H1 (cell line): Measurements from ENCODE around the gene SP1. TPM values are rescaled to one million over a fixed set of nuclear protein-coding genes. Genes with fewer than 3 reads are reported as not detected.
A peak's percentile ranks its signal among the peaks of the same experiment; 100 is the strongest.

ENCODE experiments used
- CTCF ChIA-PET: fragments of 300-600 bp; sonication (Branson Sonifier 250); formaldehyde crosslinking; loops from one replicate; lab custom pipeline; 2021; ENCODE audit not compliant: partially characterized antibody; lab: Charles Lee
- POLR2A ChIA-PET: fragments of 300-600 bp; sonication (Branson Sonifier 250); formaldehyde crosslinking; loops from one replicate; lab custom pipeline; 2021; ENCODE audit warnings: inconsistent platforms; ENCODE audit not compliant: partially characterized antibody; lab: Charles Lee
- DNase-seq, 2 experiments: peaks; one replicate each; pipeline versions ENCODE4 v3.0.0 to v3.0.0-alpha.2; 2010 to 2022; ENCODE audit warnings: low spot score in 2 of 2, low read depth in 1 of 2, mixed read lengths in 1 of 2
- FAIRE-seq: peaks from 2 replicates; lab custom pipeline; 2011; peaks lifted over from hg19 to GRCh38; lab: Jason Lieb, UNC
- H2AFZ ChIP-seq: 2 replicates; pipeline ENCODE4 v1.8.1; 2012; ENCODE audit warnings: low read length, inconsistent platforms
- H2AK5ac ChIP-seq: 2 replicates; pipeline ENCODE4 v1.6.1; 2013; ENCODE audit warnings: low read depth, low read length
- H2BK120ac ChIP-seq: replicated peaks from 2 replicates; pipeline ENCODE3; 2013; ENCODE audit warnings: low read depth, low read length, inconsistent platforms
- H2BK12ac ChIP-seq: 2 replicates; pipeline ENCODE4 v1.6.1; 2013; ENCODE audit warnings: low read depth, low read length
- H2BK15ac ChIP-seq: 2 replicates; pipeline ENCODE4 v1.6.1; 2013; ENCODE audit warnings: low read length
- H2BK20ac ChIP-seq: 2 replicates; pipeline ENCODE4 v1.6.1; 2013; ENCODE audit warnings: low read length
- H2BK5ac ChIP-seq: 2 replicates; pipeline ENCODE4 v1.6.1; 2013; ENCODE audit warnings: low read depth, low read length
- H3K14ac ChIP-seq: 2 replicates; pipeline ENCODE4 v1.6.1; 2013; ENCODE audit warnings: inconsistent platforms; ENCODE audit not compliant: insufficient read length
- H3K18ac ChIP-seq: 2 replicates; pipeline ENCODE4 v1.6.1; 2013; ENCODE audit warnings: low read length; ENCODE audit errors: extremely low read depth
- H3K23ac ChIP-seq: 2 replicates; pipeline ENCODE4 v1.6.1; 2013; ENCODE audit warnings: inconsistent platforms; ENCODE audit not compliant: insufficient read length
- H3K23me2 ChIP-seq: 2 replicates; pipeline ENCODE4 v1.6.1; 2013; ENCODE audit warnings: low read depth, low read length
- H3K27ac ChIP-seq: 2 replicates; pipeline ENCODE4 v1.6.1; 2011; ENCODE audit warnings: low read depth, low read length, inconsistent platforms
- H3K27me3 ChIP-seq, 4 experiments: replicated peaks in 1 of 4; 1 replicate in 1 of 4; 2 replicates in 3 of 4; pipeline versions ENCODE4 v1.6.1 to v1.8.1; 2011 to 2013; ENCODE audit warnings: low read length in 3 of 4, mild to moderate bottlenecking in 3 of 4, inconsistent platforms in 2 of 4, mixed read lengths in 2 of 4, moderate library complexity in 1 of 4; ENCODE audit not compliant: control insufficient read depth in 3 of 4, insufficient read depth in 3 of 4; ENCODE audit errors: extremely low read depth in 1 of 4
- H3K36me3 ChIP-seq, 4 experiments: 2 replicates each; pipeline versions ENCODE4 v1.6.1 to v1.8.1; 2011 to 2013; ENCODE audit warnings: mild to moderate bottlenecking in 4 of 4, low read length in 3 of 4, moderate library complexity in 2 of 4, control low read depth in 1 of 4, inconsistent platforms in 1 of 4; ENCODE audit not compliant: insufficient read depth in 4 of 4, control insufficient read depth in 2 of 4
- H3K4ac ChIP-seq: replicated peaks from 2 replicates; pipeline ENCODE3; 2013; ENCODE audit warnings: low read length, low read depth, mixed read lengths, inconsistent platforms; ENCODE audit not compliant: insufficient read length
- H3K4me1 ChIP-seq, 4 experiments: replicated peaks in 1 of 4; 1 replicate in 1 of 4; 2 replicates in 3 of 4; pipeline versions ENCODE4 v1.6.1 to v1.8.1; 2011 to 2013; ENCODE audit warnings: low read length in 3 of 4, inconsistent platforms in 2 of 4, mixed read lengths in 1 of 4; ENCODE audit not compliant: insufficient read depth in 4 of 4, control insufficient read depth in 3 of 4
- H3K4me2 ChIP-seq, 2 experiments: 2 replicates each; pipeline versions ENCODE4 v1.6.1 to v1.8.1; 2011 to 2013; ENCODE audit warnings: low read depth in 2 of 2, low read length in 2 of 2, control low read depth in 1 of 2, inconsistent platforms in 1 of 2, mild to moderate bottlenecking in 1 of 2; ENCODE audit not compliant: insufficient read depth in 1 of 2
- H3K4me3 ChIP-seq, 4 experiments: fragments of 200-600, 300-600 bp in 1 of 4; sonication (generic), shearing (Covaris generic), sonication (Bioruptor Twin) in 1 of 4; 2 replicates each; pipeline versions ENCODE4 v1.5.1 to v1.8.1; 2011 to 2016; ENCODE audit warnings: low read length in 4 of 4, low read depth in 3 of 4, control low read depth in 2 of 4, inconsistent platforms in 2 of 4, mild to moderate bottlenecking in 2 of 4, mixed read lengths in 1 of 4, moderate library complexity in 1 of 4; ENCODE audit not compliant: insufficient read depth in 2 of 4; ENCODE audit errors: extremely low read depth in 1 of 4
- H3K56ac ChIP-seq: replicated peaks from 2 replicates; pipeline ENCODE3; 2013; ENCODE audit warnings: low read depth, mild to moderate bottlenecking, mixed read lengths, low read length, inconsistent platforms; ENCODE audit not compliant: insufficient read length
- H3K79me1 ChIP-seq: 2 replicates; pipeline ENCODE4 v1.6.1; 2013; ENCODE audit warnings: low read depth, low read length, control low read depth
- H3K79me2 ChIP-seq, 2 experiments: 2 replicates each; pipeline versions ENCODE4 v1.6.1 to v1.8.1; 2012 to 2013; ENCODE audit warnings: low read length in 2 of 2, mild to moderate bottlenecking in 2 of 2, inconsistent platforms in 1 of 2; ENCODE audit not compliant: insufficient read depth in 2 of 2, control insufficient read depth in 1 of 2
- H3K9ac ChIP-seq, 4 experiments: replicated peaks in 1 of 4; 1 replicate in 1 of 4; 2 replicates in 3 of 4; pipeline versions ENCODE4 v1.6.1 to v1.8.1; 2011 to 2013; ENCODE audit warnings: low read depth in 3 of 4, low read length in 3 of 4, control low read depth in 2 of 4, mild to moderate bottlenecking in 2 of 4, moderate library complexity in 2 of 4, inconsistent platforms in 1 of 4; ENCODE audit errors: extremely low read depth in 1 of 4
- H3K9me3 ChIP-seq, 2 experiments: 2 replicates each; pipeline versions ENCODE4 v1.6.1 to v1.8.1; 2012 to 2013; ENCODE audit warnings: mild to moderate bottlenecking in 2 of 2, moderate library complexity in 2 of 2, control low read depth in 1 of 2, inconsistent platforms in 1 of 2, low read depth in 1 of 2, low read length in 1 of 2, mixed read lengths in 1 of 2; ENCODE audit not compliant: insufficient read depth in 2 of 2
- H4K20me1 ChIP-seq, 2 experiments: replicated peaks in 1 of 2; 2 replicates each; pipeline versions ENCODE3 to v1.8.1; 2011 to 2013; ENCODE audit warnings: inconsistent platforms in 2 of 2, low read length in 2 of 2, mild to moderate bottlenecking in 1 of 2; ENCODE audit not compliant: insufficient read depth in 2 of 2, control insufficient read depth in 1 of 2
- H4K5ac ChIP-seq: 2 replicates; pipeline ENCODE4 v1.6.1; 2013; ENCODE audit warnings: low read length, low read depth, mixed read lengths, inconsistent platforms; ENCODE audit not compliant: insufficient read length
- H4K8ac ChIP-seq: 2 replicates; pipeline ENCODE4 v1.8.0; 2013; ENCODE audit warnings: mild to moderate bottlenecking, moderate library complexity, low read length, inconsistent platforms; ENCODE audit not compliant: insufficient read depth; ENCODE audit errors: extremely low read depth
- H4K91ac ChIP-seq: replicated peaks from 2 replicates; pipeline ENCODE3; 2013; ENCODE audit warnings: low read length, mixed read lengths, inconsistent platforms; ENCODE audit not compliant: insufficient read length
- BCL11A ChIP-seq, 2 experiments: IDR thresholded peaks; one replicate each; pipeline ENCODE4 v1.6.1; 2011; ENCODE audit warnings: low read depth in 2 of 2, low read length in 2 of 2, mild to moderate bottlenecking in 2 of 2
- KDM1A ChIP-seq: fragments of 200-600, 300-600 bp; sonication (generic); IDR thresholded peaks from 2 replicates; pipeline ENCODE4 v1.7.1; 2016; ENCODE audit warnings: mild to moderate bottlenecking, low read length, borderline replicate concordance
- POU5F1 ChIP-seq: IDR thresholded peaks from 2 replicates; pipeline ENCODE4 v1.6.1; 2011; ENCODE audit warnings: low read depth, mild to moderate bottlenecking, low read length, moderate library complexity
- WGBS, 2 experiments: shearing (Covaris generic) in 1 of 2; methylation state at CpG; one replicate each; pipeline versions ENCODE4 v1.1.6 to v1.1.7; 2013 to 2015; ENCODE audit warnings: low lambda C conversion rate in 2 of 2, mixed read lengths in 2 of 2, inconsistent platforms in 1 of 2, low coverage in 1 of 2, missing lambda C conversion rate in 1 of 2; ENCODE audit not compliant: insufficient replicate concordance in 2 of 2, insufficient coverage in 1 of 2, insufficient read length in 1 of 2; ENCODE audit errors: extremely low coverage in 1 of 2, missing lambda C conversion rate in 1 of 2; 5-methylcytosine and 5-hydroxymethylcytosine counted together
- polyA plus RNA-seq, 7 experiments: library from polyadenylated mRNA; depleted of rRNA in 3 of 7; stranded (reverse) in 5 of 7; unstranded in 2 of 7; fragments of >200 nt in 5 of 7; fragments of 200-250 nt in 2 of 7; gene quantifications; 1 replicate in 5 of 7; 2 replicates in 1 of 7; 4 replicates in 1 of 7; pipeline versions ENCODE4 v1.2.1 to v1.2.3, GENCODE V29; 2011 to 2013; ENCODE audit warnings: missing spikeins in 2 of 7, mixed read lengths in 2 of 7
- total RNA-seq: library from RNA; stranded (reverse); fragmentation: NEBNext Ultra II Directional; extraction: Animal tissue kit (Norgen Biotek cat#: 25700); gene quantifications from 2 replicates; pipeline ENCODE4 v1.2.1, GENCODE V29; 2021
- TF ChIP-seq, protein P1 (sequence below): IDR thresholded peaks from 2 replicates; pipeline ENCODE4 v1.6.1; 2012; ENCODE audit warnings: inconsistent platforms

The SP1 gene
- total and polyA plus RNA-seq, 2 of the 8 experiments (the other 6 are each of a cell fraction or from before 2014, with no cell fraction given): 50.7 to 75.2 TPM

- 86% methylated on average over 2 of the region's 2 CpGs; no CpG with 5 or more reads in 1 of the 2 experiments for WGBS, 2 experiments
- no peak overlapping the region for H3K27ac ChIP-seq
- no peaks in the 10 kb centered on the region for H3K9me3 ChIP-seq
- H2BK15ac ChIP-seq: no peak overlapping the region
- no peak overlapping the region for H3K18ac ChIP-seq
- no peak overlapping the region for H3K4ac ChIP-seq
- H2BK5ac ChIP-seq: no peak overlapping the region
- no peak overlapping the region for H3K23ac ChIP-seq
- no peak overlapping the region for H2BK20ac ChIP-seq
- no peaks in the 10 kb centered on the region for H3K79me1 ChIP-seq
- H4K8ac ChIP-seq: no peak overlapping the region
- H4K20me1 ChIP-seq: no peaks in the 10 kb centered on the region
- no peaks in the 10 kb centered on the region for H3K27me3 ChIP-seq
- TF ChIP-seq, protein P1, sequence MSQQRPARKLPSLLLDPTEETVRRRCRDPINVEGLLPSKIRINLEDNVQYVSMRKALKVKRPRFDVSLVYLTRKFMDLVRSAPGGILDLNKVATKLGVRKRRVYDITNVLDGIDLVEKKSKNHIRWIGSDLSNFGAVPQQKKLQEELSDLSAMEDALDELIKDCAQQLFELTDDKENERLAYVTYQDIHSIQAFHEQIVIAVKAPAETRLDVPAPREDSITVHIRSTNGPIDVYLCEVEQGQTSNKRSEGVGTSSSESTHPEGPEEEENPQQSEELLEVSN: no peak
- TF ChIP-seq BCL11A (IDR thresholded peaks at IDR 0.05; ENCODE audit: low read depth in 2 of 2, low read length in 2 of 2): no peak
- TF ChIP-seq POU5F1: no peak
- TF ChIP-seq KDM1A: peak; percentile 28; the same call in 1 of the 2 replicates
- H3K4me3 ChIP-seq: no peak overlapping the region
- H2AK5ac ChIP-seq: no peak overlapping the region
- no peak overlapping the region for H4K5ac ChIP-seq
- H3K23me2 ChIP-seq: peaks cover 7% of the 10 kb centered on the region; the same call in 1 of the 2 replicates
- DNase-seq (no peak), FAIRE-seq (no peak)
- no peak overlapping the region for H2AFZ ChIP-seq
- no peak overlapping the region for H3K56ac ChIP-seq
- H3K79me2 ChIP-seq: peaks cover 0 to 7% of the 10 kb centered on the region in 2 experiments; a peak in 1 of 4 replicates
- peaks cover 0 to 3% (median 0%) of the 10 kb centered on the region in 4 experiments; a peak in 2 of 8 replicates for H3K36me3 ChIP-seq
- CTCF ChIA-PET: interaction anchor here (1.2 to 2.1 kb wide), 2 partner anchors 31 to 44 kb away, joined by 4 to 7 read pairs; no protein-coding TSS in a partner anchor
- no peak overlapping the region for H3K14ac ChIP-seq
- no peak overlapping the region for H4K91ac ChIP-seq
- peaks cover 8 to 14% (median 9%) of the 10 kb centered on the region in 4 experiments; a peak in 6 of 7 replicates for H3K4me1 ChIP-seq
- H3K9ac ChIP-seq: no peak overlapping the region
- no peak overlapping the region for H2BK12ac ChIP-seq
- H3K4me2 ChIP-seq: no peak overlapping the region
- no peak overlapping the region for H2BK120ac ChIP-seq
- POLR2A ChIA-PET: no interaction called here
Observed at GRCh38 chr12:53376747-53377146, 3.2 kb upstream of the SP1 start.
